Aortic smooth muscle cell (primary cell): ENCODE measurements around the gene FAM3C. TPM values are rescaled to one million over a fixed set of nuclear protein-coding genes. Genes with fewer than 3 reads are reported as not detected.

Experiments used
- total RNA-seq: library from RNA; depleted of rRNA; stranded (reverse); fragments of >200 nt; gene quantifications from 2 replicates; pipeline ENCODE4 v1.2.3, GENCODE V29; 2014

FAM3C gene
- 101 and 107 TPM in 2 replicates for total RNA-seq

GRCh38 chr7:121395961-121396757 is at the start of gene FAM3C:
FAM3C (minus strand) TSS chr7:121396308; CDS start chr7:121382969, 13,339 bp downstream.

GRCh38 chr7:121328508-121329190 is 67.5 kb downstream of the FAM3C start, which contains the start of gene WNT16:
WNT16 (plus strand) TSS chr7:121329000; CDS start chr7:121329293, 293 bp downstream.

Other genes with a start within 250 kb of the FAM3C start
- gene WNT16, start 67.3 kb downstream of the FAM3C start, total RNA-seq: under 0.01 and 0.06 TPM in 2 replicates